Measurements from ENCODE around the gene ABHD1. TPM values are rescaled to one million over a fixed set of nuclear protein-coding genes. Genes with fewer than 3 reads are reported as not detected.

The ABHD1 gene
- total RNA-seq, 2 experiments from 2014 or later = 0.21 to 0.29 TPM

DNA sequence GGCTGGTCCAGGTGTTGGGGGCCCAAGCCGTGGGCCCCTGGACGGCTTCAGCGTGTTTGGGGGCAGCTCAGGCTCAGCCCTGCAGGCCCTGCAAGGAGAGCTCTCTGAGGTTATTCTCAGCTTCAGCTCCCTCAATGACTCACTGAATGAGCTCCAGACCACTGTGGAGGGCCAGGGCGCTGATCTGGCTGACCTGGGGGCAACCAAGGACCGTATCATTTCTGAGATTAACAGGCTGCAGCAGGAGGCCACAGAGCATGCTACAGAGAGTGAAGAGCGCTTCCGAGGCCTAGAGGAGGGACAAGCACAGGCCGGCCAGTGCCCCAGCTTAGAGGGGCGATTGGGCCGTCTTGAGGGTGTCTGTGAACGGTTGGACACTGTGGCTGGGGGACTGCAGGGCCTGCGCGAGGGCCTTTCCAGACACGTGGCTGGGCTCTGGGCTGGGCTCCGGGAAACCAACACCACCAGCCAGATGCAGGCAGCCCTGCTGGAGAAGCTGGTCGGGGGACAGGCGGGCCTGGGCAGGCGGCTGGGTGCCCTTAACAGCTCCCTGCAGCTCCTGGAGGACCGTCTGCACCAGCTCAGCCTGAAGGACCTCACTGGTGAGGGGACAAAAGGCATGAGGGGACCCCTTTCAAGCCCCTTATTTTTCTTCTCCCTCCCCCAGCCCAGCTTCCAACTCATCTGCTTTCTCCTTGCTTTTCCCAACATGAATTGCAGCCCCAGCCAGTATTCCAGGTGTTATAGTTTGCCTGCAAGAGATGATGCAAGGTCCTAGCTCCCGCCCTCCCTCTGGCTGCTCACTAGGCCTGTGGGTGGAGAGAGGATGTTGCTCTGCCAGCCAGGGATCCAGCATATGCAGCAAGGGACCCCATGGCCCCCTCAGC, 40.0 kb upstream of the ABHD1 start:
- peaks cover 38% of the 10 kb centered on the region for H3K4me1 Mint-ChIP-seq
- H3K27ac Mint-ChIP-seq = no peak overlapping the region

DNA sequence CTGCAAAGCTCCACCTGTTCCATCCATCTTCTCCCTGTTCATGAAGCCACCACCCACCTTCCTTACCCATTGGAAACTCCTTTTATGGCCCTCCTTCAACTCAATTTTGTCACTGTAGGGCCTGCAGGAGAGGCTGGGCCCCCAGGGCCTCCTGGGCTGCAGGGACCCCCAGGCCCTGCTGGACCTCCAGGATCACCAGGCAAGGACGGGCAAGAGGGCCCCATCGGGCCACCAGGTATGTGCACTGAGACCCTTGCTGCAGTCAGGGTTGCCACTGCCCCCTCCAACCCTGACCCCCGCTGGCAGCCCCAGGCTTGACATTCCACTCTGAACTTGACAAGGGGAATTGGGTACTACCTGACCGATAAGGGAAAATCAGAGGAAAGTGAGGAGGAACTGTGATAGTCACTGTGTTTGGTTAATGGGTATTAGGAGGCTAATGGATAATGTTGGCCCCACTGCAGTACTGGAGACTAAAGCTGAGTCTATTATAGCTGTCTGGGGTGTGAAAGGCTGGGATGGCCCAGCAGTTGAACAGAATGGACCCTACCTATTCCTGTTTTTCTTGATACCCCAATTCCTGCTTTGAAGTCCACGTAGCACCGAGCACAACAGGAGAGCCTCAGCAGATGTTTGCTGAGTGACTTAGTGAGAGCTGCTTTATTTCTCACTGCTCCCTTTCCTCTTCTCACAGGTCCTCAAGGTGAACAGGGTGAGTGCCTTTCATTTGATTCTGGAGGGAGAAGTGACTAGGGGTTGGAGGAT, 39.1 kb upstream of the ABHD1 start:
- H3K4me1 Mint-ChIP-seq = peaks cover 38% of the 10 kb centered on the region
- CTCF ChIA-PET = interaction anchor here (1.4 to 5.6 kb wide), 7 partner anchors 10 to 195 kb away, joined by 3 to 40 read pairs (median 9); partner anchors contain the start of genes AGBL5 and OST4
- ATAC-seq = no peak
- no peak for DNase-seq
- no peaks in the 10 kb centered on the region for H3K9me3 Mint-ChIP-seq (ENCODE audit: low read depth)
- no peaks in the 10 kb centered on the region for H3K27me3 Mint-ChIP-seq
- H3K27ac Mint-ChIP-seq = no peak overlapping the region
- no peak overlapping the region for H3K4me3 Mint-ChIP-seq
- H3K36me3 Mint-ChIP-seq = no peaks in the 10 kb centered on the region

More for the DNA sequence above, 40.0 kb upstream of the ABHD1 start:
- H3K4me3 Mint-ChIP-seq = no peak overlapping the region
- CTCF ChIA-PET = interaction anchor here (1.2 to 5.6 kb wide), 6 partner anchors 9 to 196 kb away, joined by 3 to 40 read pairs (median 8); partner anchors contain the start of genes AGBL5 and OST4
- DNase-seq (no peak), ATAC-seq (no peak)
- no peaks in the 10 kb centered on the region for H3K27me3 Mint-ChIP-seq
- no peaks in the 10 kb centered on the region for H3K36me3 Mint-ChIP-seq
- H3K9me3 Mint-ChIP-seq (ENCODE audit: low read depth) = no peaks in the 10 kb centered on the region

DNA sequence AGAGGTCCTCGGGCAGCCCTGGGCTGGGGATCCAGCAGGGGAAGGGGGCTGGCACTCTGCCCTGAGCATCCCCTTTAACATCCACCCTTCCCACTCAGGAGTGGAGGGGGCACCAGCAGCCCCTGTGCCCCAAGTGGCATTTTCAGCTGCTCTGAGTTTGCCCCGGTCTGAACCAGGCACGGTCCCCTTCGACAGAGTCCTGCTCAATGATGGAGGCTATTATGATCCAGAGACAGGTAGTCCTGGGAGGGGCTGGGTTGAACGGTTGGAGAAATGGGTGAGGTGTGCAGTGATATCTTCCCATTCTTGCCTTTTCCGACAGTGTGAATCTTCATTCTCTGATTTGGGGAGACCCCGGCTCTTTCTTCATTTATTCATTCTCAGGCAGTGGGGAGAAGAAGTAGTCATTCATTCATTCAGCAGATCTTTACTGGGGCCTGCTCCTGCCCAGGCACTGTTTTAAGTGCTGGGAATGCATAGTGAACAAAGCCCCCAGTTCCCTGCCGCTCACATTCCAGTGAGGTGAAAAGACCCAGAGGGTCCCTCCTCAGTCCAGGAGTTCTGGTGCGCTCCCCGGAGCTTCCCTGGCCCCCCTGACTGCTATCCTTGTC, 38.4 kb upstream of the ABHD1 start:
- H3K4me1 Mint-ChIP-seq = peaks cover 39% of the 10 kb centered on the region
- CTCF ChIA-PET = interaction anchor here (0.9 to 5.6 kb wide), 9 partner anchors 10 to 194 kb away, joined by 3 to 40 read pairs (median 7); partner anchors contain the start of genes AGBL5, OST4 and TMEM214
- H3K27ac Mint-ChIP-seq = peak overlapping the region; percentile 75
- H3K4me3 Mint-ChIP-seq = peak overlapping the region; percentile 78
- ATAC-seq (no peak), DNase-seq (no peak)
- no peaks in the 10 kb centered on the region for H3K9me3 Mint-ChIP-seq (ENCODE audit: low read depth)
- no peaks in the 10 kb centered on the region for H3K36me3 Mint-ChIP-seq
- H3K27me3 Mint-ChIP-seq = no peaks in the 10 kb centered on the region

DNA sequence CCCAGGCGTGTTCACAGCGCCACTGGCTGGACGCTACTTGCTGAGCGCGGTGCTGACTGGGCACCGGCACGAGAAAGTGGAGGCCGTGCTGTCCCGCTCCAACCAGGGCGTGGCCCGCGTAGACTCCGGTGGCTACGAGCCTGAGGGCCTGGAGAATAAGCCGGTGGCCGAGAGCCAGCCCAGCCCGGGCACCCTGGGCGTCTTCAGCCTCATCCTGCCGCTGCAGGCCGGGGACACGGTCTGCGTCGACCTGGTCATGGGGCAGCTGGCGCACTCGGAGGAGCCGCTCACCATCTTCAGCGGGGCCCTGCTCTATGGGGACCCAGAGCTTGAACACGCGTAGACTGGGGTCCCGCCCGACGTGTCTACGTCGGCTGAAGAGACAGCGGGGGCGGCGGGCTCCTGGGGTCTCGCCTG, 37.9 kb upstream of the ABHD1 start:
- Mint-ChIP-seq H3K27ac (peak overlapping the region; percentile 75), H3K9me3 (ENCODE audit: low read depth) (no peaks in the 10 kb centered on the region), H3K4me3 (peak overlapping the region; percentile 78), H3K4me1 (peaks cover 36% of the 10 kb centered on the region), H3K27me3 (no peaks in the 10 kb centered on the region), H3K36me3 (no peaks in the 10 kb centered on the region)
- ATAC-seq (peak; percentile 10), DNase-seq (peak; percentile 64)
- CTCF ChIA-PET = interaction anchor here (0.9 to 5.6 kb wide), 8 partner anchors 11 to 194 kb away, joined by 3 to 40 read pairs (median 8); partner anchors contain the start of genes AGBL5, OST4 and TMEM214

DNA sequence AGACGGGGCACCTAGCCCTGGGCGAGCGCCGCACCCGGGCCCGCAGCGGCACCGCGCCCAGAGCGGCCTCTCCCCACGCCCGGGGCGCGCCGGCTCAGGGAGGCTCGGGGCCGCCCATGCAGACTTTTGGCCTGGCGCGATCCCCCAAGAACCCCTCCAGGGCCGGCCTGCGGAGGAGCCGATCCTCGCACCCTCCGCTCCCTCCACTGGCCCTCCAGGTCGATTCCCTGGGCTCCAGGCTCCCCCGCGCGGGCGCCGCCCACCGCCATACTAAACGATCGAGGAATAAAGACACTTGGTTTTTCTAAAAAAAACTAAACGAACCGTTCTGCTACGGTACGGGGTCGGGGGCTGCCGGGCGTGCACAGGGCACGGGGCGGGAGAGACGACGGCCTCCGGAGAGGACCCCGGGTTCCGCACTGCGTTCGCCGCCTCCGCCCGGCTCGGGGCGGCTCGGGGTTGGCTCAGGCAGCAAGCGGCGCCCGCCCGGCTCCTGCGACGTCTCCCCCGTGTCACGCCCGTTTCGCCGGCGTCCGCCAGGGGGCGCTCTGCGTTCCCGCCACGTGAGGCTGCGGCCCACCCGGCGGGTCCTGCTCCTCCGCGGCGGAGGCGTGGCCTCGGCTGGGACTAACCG, 37.4 kb upstream of the ABHD1 start:
- H3K4me1 Mint-ChIP-seq = peaks cover 31% of the 10 kb centered on the region
- DNase-seq = peak; percentile 97
- peak; percentile 91 for ATAC-seq
- H3K36me3 Mint-ChIP-seq = no peaks in the 10 kb centered on the region
- H3K4me3 Mint-ChIP-seq = peak overlapping the region; percentile 78
- H3K27me3 Mint-ChIP-seq = no peaks in the 10 kb centered on the region
- CTCF ChIA-PET = interaction anchor here (0.9 to 5.6 kb wide), 13 partner anchors 11 to 217 kb away, joined by 3 to 40 read pairs (median 8); partner anchors contain the start of genes AGBL5 and OST4
- no peaks in the 10 kb centered on the region for H3K9me3 Mint-ChIP-seq (ENCODE audit: low read depth)
- peak overlapping the region; percentile 85 for H3K27ac Mint-ChIP-seq

DNA sequence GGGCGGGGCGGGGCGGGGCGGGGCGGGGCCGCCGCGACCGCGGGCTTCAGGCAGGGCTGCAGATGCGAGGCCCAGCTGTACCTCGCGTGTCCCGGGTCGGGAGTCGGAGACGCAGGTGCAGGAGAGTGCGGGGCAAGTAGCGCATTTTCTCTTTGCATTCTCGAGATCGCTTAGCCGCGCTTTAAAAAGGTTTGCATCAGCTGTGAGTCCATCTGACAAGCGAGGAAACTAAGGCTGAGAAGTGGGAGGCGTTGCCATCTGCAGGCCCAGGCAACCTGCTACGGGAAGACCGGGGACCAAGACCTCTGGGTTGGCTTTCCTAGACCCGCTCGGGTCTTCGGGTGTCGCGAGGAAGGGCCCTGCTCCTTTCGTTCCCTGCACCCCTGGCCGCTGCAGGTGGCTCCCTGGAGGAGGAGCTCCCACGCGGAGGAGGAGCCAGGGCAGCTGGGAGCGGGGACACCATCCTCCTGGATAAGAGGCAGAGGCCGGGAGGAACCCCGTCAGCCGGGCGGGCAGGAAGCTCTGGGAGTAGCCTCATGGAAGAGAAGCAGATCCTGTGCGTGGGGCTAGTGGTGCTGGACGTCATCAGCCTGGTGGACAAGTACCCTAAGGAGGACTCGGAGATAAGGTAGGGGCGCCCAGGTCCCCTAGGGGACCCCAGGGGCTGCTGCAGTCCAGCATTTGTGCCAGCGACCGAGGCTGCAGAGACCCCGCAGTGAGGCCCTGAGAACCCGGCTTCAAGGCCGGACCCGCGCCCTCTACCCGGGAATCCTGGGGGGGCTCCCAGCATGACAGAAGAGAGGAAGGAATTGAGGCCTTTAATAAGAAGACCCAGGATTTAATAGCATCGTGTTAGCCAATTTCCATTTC, 36.7 kb upstream of the ABHD1 start, which contains the start of gene KHK:
TSS of gene KHK (plus strand) at position 49 of the 870 bp plus-strand sequence. CDS start at position 537, 488 bp downstream.
- H3K9me3 Mint-ChIP-seq (ENCODE audit: low read depth) = no peaks in the 10 kb centered on the region
- peaks cover 23% of the 10 kb centered on the region for H3K4me1 Mint-ChIP-seq
- peak; percentile 8 for ATAC-seq
- DNase-seq = no peak
- no peaks in the 10 kb centered on the region for H3K27me3 Mint-ChIP-seq
- H3K36me3 Mint-ChIP-seq = no peaks in the 10 kb centered on the region
- peak within 1 kb of the TSS; percentile 85 for H3K27ac Mint-ChIP-seq
- peak within 1 kb of the TSS; percentile 78 for H3K4me3 Mint-ChIP-seq
- CTCF ChIA-PET = interaction anchor here (0.8 to 5.6 kb wide), 16 partner anchors 10 to 216 kb away, joined by 3 to 40 read pairs (median 6); partner anchors contain the start of genes ABHD1, AGBL5, OST4 and TRIM54

DNA sequence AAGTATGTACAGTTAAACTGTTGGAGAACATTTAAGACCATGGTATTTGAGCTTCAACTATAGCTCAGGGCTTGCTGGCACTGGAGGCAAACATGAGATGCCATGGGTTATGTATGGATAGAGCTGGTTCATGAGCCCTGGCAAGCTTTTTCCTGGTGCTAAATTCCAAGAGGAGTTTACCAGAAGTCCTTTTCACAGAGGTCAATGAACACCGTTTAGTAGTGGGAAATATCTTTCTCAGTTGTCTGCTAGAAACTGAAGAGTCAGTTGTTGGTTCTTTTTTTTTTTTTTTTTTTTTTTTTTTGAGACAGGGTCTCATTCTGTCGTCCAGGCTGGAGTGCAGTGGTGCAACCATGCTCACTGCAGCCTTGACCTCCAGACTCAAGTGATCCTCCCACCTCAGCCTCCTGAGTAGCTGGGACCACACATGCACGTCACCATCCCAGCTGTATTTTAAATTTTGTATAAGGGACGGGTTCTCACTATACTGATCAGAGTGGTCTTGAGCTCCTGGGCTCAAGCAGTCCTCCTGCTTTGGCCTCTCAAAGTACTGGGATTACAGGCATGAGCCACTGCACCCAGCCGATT, 35.7 kb upstream of the ABHD1 start:
- H3K4me3 Mint-ChIP-seq = peak overlapping the region; percentile 78
- CTCF ChIA-PET = interaction anchor here (0.7 to 5.6 kb wide), 11 partner anchors 9 to 217 kb away, joined by 3 to 40 read pairs (median 8); partner anchors contain the start of genes ABHD1, AGBL5, OST4 and PREB
- no peaks in the 10 kb centered on the region for H3K9me3 Mint-ChIP-seq (ENCODE audit: low read depth)
- no peak for ATAC-seq
- DNase-seq = no peak
- H3K27ac Mint-ChIP-seq = no peak overlapping the region
- no peaks in the 10 kb centered on the region for H3K36me3 Mint-ChIP-seq
- no peaks in the 10 kb centered on the region for H3K27me3 Mint-ChIP-seq
- H3K4me1 Mint-ChIP-seq = peaks cover 22% of the 10 kb centered on the region

DNA sequence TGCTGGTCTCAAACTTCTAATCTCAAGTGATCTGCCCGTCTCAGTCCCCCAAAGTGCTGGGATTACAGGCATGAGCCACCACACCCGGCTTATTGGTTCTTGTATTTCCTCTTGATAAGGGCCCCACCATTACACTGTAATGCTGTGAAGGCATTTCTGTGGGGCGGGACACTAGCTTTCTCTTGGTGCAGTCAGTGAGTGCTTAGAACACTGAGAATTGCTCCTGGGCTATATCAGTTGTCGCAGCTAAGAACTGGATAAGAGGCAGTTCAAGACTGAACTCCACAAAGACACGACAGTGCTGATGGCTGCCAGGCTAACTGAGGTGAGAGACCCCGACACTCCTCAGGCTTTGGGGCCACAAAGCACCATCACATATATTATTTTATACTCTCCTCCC, 35.0 kb upstream of the ABHD1 start:
- no peak overlapping the region for H3K4me3 Mint-ChIP-seq

DNA sequence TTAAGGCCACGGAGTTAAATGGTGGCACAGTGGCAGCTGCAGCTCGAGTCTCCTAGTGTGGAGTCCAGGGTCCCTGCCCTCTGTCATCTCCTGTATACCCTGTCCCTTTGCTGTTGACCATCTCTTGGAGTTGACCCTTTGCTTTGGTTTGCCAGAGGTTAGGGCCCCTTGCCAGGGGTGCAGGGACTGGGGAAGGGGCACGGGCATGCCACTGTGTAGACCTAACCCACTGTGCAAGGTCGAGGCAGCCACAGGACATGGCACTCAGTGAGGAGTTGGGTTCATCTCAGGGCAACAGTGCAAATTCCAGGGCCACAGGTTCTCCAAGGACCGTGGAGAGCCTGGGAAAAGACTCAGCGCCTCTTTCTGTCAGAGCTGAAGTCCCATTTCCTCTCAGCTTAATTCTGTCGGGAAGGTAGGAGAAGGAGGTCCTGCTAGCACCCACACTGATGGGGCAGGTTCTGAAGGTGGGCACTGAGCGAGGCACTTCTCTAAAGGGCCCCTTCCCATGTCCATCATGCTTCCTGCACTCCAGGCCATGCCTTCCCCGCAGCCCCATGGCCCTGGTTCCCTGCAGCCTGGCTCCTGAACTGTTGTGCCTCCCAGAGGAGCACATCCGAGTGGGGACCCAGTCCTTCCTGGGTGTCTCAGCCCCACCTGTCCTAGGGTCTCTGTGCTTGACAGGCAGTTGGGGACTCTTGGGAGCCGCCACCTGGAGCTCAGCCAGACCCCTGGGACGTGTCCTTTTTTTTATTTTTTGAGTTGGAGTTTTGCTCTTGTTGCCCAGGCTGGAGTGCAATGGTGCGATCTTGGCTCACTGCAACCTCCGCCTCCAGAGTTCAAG, 34.3 kb upstream of the ABHD1 start:
- no peak for ATAC-seq
- no peaks in the 10 kb centered on the region for H3K9me3 Mint-ChIP-seq (ENCODE audit: low read depth)
- H3K27ac Mint-ChIP-seq = no peak overlapping the region
- peaks cover 19% of the 10 kb centered on the region for H3K4me1 Mint-ChIP-seq
- H3K4me3 Mint-ChIP-seq = no peak overlapping the region
- no peaks in the 10 kb centered on the region for H3K27me3 Mint-ChIP-seq
- DNase-seq = no peak
- CTCF ChIA-PET = interaction anchor here (0.7 to 5.6 kb wide), 5 partner anchors 10 to 191 kb away, joined by 3 to 37 read pairs (median 9); partner anchors contain the start of gene PREB
- no peaks in the 10 kb centered on the region for H3K36me3 Mint-ChIP-seq

More for the DNA sequence above, 35.0 kb upstream of the ABHD1 start:
- Mint-ChIP-seq H3K36me3 (no peaks in the 10 kb centered on the region), H3K9me3 (ENCODE audit: low read depth) (no peaks in the 10 kb centered on the region), H3K27me3 (no peaks in the 10 kb centered on the region), H3K4me1 (peaks cover 22% of the 10 kb centered on the region), H3K27ac (no peak overlapping the region)
- DNase-seq (no peak), ATAC-seq (no peak)
- CTCF ChIA-PET = interaction anchor here (1.8 to 5.6 kb wide), 6 partner anchors 9 to 191 kb away, joined by 7 to 40 read pairs (median 21); partner anchors contain the start of genes AGBL5 and PREB

DNA sequence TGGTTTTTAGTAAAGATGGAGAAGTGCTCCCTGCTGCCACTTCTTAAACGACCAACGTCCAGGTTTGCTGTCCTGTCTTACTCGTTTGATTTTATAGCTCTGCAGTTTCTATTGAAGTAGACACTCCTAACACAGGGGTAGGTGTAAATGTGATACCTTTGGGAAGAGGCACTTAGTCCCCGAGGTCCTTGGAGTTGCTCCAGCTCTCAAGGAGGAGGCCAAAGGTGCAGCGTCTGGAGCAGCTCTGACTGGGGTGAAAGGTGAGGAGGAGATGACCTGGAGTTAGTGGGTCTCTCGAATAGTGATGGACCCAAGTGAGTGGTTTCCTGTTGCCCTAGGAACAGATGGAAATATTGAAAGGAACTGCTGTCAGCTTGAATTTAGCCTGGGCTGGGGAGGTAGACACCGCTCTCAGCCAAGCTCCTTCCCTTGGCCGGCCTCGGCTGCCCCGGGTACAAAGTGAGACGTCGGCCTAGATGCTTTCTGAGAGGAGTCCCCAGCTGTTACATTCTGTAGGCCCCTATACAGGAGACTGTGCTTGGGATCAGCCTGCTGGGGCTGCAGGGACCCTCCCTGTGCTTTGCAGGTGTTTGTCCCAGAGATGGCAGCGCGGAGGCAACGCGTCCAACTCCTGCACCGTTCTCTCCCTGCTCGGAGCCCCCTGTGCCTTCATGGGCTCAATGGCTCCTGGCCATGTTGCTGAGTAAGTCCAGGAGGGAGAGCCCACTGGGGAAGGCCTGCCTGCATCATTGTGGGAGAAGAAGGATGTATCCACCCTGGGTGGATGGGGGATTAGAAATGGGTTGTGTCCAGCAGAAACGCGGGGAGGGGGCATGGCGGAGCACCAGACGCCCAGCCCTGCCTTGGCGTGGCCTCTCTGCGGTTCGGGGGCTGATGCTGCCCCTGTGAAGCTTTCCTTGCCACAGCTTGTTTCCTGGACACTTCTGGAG, 31.6 kb upstream of the ABHD1 start:
- Mint-ChIP-seq H3K27ac (no peak overlapping the region), H3K27me3 (no peaks in the 10 kb centered on the region), H3K36me3 (no peaks in the 10 kb centered on the region), H3K4me3 (no peak overlapping the region), H3K4me1 (peaks cover 18% of the 10 kb centered on the region), H3K9me3 (ENCODE audit: low read depth) (no peaks in the 10 kb centered on the region)
- ATAC-seq (no peak), DNase-seq (no peak)
- CTCF ChIA-PET = interaction anchor here (0.6 to 1.0 kb wide), 2 partner anchors 113 to 130 kb away, joined by 3 to 4 read pairs; no protein-coding TSS in a partner anchor
